Activated CD4-positive, alpha-beta T cell treated with anti-CD3 and anti-CD28 coated beads for 4 hours (primary cell): ENCODE data around the gene MIB1.

Source experiments
- DNase-seq, 2 donors: peaks; one replicate each; pipeline ENCODE4 v3.0.0-alpha.2; 2020

Gene MIB1

GRCh38 chr18:21900605-21901352 lies 160.2 kb downstream of the MIB1 start:
- no peak for DNase-seq

- no peak for DNase-seq
Observed at GRCh38 chr18:21901423-21901945, 160.9 kb downstream of the MIB1 start.

- no peak for DNase-seq
Observed at GRCh38 chr18:21903709-21904108, 163.1 kb downstream of the MIB1 start.

GRCh38 chr18:21904856-21905255 lies 164.3 kb downstream of the MIB1 start:
- DNase-seq = no peak

GRCh38 chr18:21907451-21907850 lies 166.9 kb downstream of the MIB1 start:
- DNase-seq = no peak

- DNase-seq = no peak
Observed at GRCh38 chr18:21908711-21909110, 168.1 kb downstream of the MIB1 start.

GRCh38 chr18:21910906-21911305 lies 170.3 kb downstream of the MIB1 start:
- DNase-seq = no peak

GRCh38 chr18:21911551-21911950 lies 171.0 kb downstream of the MIB1 start:
- DNase-seq = no peak

GRCh38 chr18:21912339-21913239 lies 172.0 kb downstream of the MIB1 start:
- DNase-seq = no peak

GRCh38 chr18:21914739-21915319 lies 174.2 kb downstream of the MIB1 start:
- no peak for DNase-seq

GRCh38 chr18:21915546-21915945 lies 175.0 kb downstream of the MIB1 start:
- DNase-seq = no peak

- no peak for DNase-seq
Observed at GRCh38 chr18:21916594-21916993, 176.0 kb downstream of the MIB1 start.

GRCh38 chr18:21918693-21919092 lies 178.1 kb downstream of the MIB1 start:
- no peak for DNase-seq
